A549 treated with CpdA at 1 μM for 4 hours (cell line): ENCODE data around the gene EMC8. TPM values are rescaled to one million over a fixed set of nuclear protein-coding genes. Genes with fewer than 3 reads are reported as not detected.

Experiments
- total RNA-seq: library from RNA; stranded (reverse); fragments of 200-300 nt; extraction: Qiagen RNA extraction; gene quantifications from 5 replicates; pipeline ENCODE4 v1.2.3, GENCODE V29; 2022; ENCODE audit warnings: low read depth

The EMC8 gene
- 53.9 to 73.6 TPM (median 69.0 TPM) in 5 replicates for total RNA-seq

DNA sequence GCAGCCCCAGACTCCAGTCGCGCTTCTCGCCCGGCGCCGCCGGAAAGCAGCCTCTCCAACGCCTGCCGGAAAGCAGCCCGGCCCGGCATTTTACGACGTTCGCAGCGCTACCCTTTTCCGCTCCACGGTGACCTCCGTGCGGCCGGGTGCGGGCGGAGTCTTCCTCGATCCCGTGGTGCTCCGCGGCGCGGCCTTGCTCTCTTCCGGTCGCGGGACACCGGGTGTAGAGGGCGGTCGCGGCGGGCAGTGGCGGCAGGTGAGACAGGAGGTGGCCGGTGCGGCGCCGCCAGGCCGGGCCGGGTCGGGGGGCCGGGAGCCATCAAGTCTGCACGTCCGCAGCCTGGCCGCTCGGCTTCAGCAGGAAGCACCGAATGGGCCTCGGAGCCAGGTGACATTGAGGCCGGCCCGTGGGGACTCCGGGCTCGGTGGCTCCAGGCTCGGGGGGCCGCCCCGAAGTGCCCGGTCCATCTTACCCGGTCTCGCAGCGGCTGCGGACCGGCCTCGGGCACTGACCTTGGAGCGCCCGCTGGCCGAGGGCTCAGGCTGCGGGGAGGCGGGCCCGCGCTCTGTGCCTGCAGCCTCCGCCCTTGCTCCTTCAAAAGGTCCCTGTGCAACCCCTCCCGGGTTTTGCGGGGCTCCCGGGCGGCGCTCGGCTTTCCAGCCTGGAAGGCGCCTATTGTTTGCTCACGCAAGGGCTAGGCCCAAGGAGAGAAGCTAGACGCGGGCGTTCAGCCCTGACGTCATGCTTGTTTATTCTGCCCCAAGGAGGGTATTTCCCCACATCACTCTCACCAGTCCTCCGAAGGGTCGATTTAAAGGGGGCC, at the start of gene EMC8, which contains the start of gene COX4I1:
Gene EMC8, minus strand, starts transcription at position 48 of the 824 bp plus-strand sequence. CDS start 249 bp downstream, outside the sequence.
Gene COX4I1, plus strand, starts transcription at position 199 of the 824 bp plus-strand sequence. CDS start 1,511 bp downstream, outside the sequence.

DNA sequence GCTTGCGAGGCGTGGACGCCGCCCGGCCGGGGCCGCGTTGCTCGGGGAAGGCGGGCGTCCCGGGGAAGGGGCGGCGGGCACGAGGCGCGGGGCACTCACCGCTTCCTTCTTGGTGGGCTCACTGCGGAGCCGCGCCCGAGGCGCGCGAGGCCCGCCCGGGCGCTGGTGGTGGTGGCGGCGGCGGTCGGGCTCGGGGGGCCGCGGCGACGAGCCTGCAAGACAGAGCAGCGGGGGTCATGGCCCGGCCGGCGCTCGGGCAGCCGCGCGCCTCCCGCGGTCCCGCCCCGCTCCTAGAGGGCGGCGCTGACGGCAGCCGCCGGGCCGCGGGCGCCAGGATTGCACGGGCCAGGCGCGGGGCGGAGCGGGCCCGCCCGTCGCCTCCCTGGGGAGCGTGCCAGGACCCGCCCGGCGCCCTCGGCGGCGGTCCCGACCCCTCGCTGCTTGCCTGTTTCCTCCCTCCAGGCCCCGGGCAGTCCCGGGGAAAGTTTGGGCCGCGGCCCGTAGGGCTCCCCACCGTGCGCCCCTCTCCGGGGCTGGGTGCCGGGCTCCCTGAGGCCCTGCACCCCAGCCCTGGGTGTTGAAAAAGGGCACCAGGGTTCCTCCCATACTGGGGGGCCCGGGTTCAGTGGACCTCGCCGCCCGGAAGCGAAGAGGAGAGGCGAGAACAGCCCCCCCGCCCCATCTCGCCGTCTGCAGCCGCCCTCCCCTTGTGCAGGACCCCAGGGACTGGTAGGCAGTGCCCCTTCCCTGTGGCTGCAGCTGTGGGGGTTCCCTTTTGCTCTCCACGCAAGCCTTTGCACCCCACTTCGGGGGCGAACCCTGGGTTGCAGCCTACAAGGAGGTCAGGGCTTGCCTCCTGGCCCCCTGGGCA, 48.3 kb downstream of the EMC8 start, which contains the start of gene C16orf74:
Gene C16orf74, minus strand, starts transcription at position 270 of the 871 bp plus-strand sequence. CDS start 15,879 bp downstream, outside the sequence.

Other genes starting within 250 kb of the EMC8 start
- 19.9 to 22.4 TPM (median 20.6 TPM) in 5 replicates for gene GSE1, start 186.2 kb downstream of the EMC8 start, total RNA-seq
- 28.5 to 32.7 TPM (median 32.3 TPM) in 5 replicates for gene GINS2, start 110.6 kb downstream of the EMC8 start, total RNA-seq
- gene C16orf74, start 48.4 kb downstream of the EMC8 start, total RNA-seq: 9.5 to 18.9 TPM (median 16.3 TPM) in 5 replicates
- 764 to 850 TPM (median 793 TPM) in 5 replicates for gene COX4I1, start 151 bp upstream of the EMC8 start, total RNA-seq
- gene IRF8, start 99.6 kb upstream of the EMC8 start, total RNA-seq: 0.27 to 1.0 TPM (median 0.32 TPM) in 5 replicates